ENCODE measurements around the gene EDC3.

EDC3 gene

DNA sequence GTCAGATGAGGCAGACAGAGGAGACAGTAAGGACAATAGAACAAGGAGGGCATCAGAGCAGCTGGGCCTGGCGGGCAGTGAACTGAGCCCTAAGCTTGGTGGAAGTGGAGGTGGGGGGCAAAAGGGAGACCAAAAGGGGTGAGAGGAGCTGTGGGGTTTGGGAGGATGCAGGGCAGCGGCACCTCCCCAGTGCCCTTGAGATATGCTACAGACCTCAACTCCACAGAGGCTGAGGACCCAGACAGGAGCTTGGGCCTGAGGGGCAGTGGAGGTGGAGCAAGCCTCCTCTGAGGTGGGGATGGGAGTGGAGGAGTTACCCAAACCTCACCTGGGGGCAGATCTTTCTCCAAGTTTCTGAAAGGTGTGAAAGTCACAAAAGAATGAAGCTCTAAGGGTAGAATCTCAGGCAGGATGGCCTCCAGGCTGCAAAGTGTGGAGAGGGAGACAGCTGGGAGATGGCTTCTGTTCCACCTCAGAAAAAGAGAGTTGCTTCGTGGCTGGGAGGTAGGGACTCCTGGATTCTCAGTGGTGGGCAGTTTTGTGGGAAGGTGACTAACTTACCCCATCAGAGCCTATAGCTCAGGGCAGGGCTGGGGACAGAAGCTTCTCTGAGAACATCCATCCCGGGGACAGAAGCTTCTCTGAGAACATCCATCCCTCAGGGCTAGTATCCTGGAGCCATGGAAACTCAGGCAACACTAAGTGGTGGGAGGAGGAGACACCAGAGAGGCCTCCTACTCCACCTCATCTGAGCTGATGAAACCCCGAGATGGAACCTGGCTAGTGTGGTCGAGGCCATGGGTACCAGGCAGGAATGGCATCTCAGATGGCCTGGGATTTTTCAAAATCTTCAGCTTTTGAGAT, 82.5 kb downstream of the EDC3 start:
- Histone ChIP-seq H3K27ac (ENCODE audit: low read depth, low read length) (no peak overlapping the region), H3K4me1 (ENCODE audit: control insufficient read depth in 5 of 5, insufficient read depth in 5 of 5, low read length in 5 of 5) (peaks cover 7 to 46% (median 42%) of the 10 kb centered on the region in 5 donors), H3K4me3 (ENCODE audit: low read depth in 1 of 5, low read length in 5 of 5) (no peak overlapping the region), H3K9me3 (ENCODE audit: control insufficient read depth in 5 of 5, low read length in 5 of 5) (no peaks in the 10 kb centered on the region), H3K9ac (ENCODE audit: low read length in 5 of 5) (no peak overlapping the region), H3K27me3 (ENCODE audit: control insufficient read depth in 5 of 5, insufficient read depth in 4 of 5, low read length in 5 of 5) (peaks cover 0 to 4% (median 0%) of the 10 kb centered on the region in 5 donors), H3K36me3 (ENCODE audit: control insufficient read depth in 5 of 5, insufficient read depth in 5 of 5, low read length in 5 of 5) (peaks cover 0 to 2% (median 0%) of the 10 kb centered on the region in 5 donors)

DNA sequence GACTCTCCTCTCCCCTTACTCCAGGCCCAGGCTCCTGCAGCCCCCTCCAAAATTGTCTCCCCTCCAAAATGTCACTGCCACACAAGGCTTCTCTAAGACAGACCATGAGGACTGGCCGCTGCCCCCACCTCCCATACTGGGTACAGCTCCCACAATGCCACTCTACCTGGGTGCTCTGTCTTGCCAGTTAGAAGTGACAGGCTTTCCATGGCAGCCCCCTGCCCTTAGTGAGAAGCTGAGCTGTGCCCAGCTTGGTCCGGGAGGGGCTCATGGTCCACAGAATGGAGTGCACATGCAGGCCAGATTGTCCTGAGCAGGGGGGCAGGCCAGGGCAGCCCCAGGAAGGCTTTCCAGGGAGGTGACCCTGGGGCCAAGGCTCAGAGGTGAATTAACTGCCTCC, 83.1 kb downstream of the EDC3 start:
- Histone ChIP-seq H3K9me3 (ENCODE audit: control insufficient read depth in 5 of 5, low read length in 5 of 5) (no peaks in the 10 kb centered on the region), H3K27ac (ENCODE audit: low read depth, low read length) (no peak overlapping the region), H3K9ac (ENCODE audit: low read length in 5 of 5) (no peak overlapping the region), H3K36me3 (ENCODE audit: control insufficient read depth in 5 of 5, insufficient read depth in 5 of 5, low read length in 5 of 5) (no peaks in the 10 kb centered on the region), H3K27me3 (ENCODE audit: control insufficient read depth in 5 of 5, insufficient read depth in 4 of 5, low read length in 5 of 5) (peaks cover 0 to 4% (median 0%) of the 10 kb centered on the region in 5 donors), H3K4me1 (ENCODE audit: control insufficient read depth in 5 of 5, insufficient read depth in 5 of 5, low read length in 5 of 5) (peaks cover 6 to 40% (median 37%) of the 10 kb centered on the region in 5 donors), H3K4me3 (ENCODE audit: low read depth in 1 of 5, low read length in 5 of 5) (no peak overlapping the region)

DNA sequence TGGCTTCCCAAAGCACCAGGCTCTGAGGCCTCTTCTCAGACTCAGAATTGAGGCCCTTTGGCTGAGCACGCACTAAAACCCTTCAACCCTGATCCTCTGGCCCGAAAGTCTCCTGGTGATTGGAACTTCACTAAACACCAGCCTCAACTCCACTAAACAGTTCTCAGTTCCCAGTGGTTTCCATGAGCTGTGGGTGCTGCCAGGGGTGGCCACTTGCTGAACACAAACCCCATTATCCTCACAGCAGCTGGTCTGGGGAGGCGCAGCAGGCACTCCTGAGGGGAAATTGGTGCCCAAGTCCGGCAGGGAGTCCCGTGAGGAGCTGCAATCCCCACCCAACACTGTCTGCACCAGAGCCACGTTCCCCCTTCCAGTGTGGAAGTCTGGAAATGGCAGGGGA, 84.0 kb downstream of the EDC3 start:
- H3K4me3 ChIP-seq (ENCODE audit: low read depth in 1 of 5, low read length in 5 of 5), result no peak overlapping the region
- no peaks in the 10 kb centered on the region for H3K9me3 ChIP-seq (ENCODE audit: control insufficient read depth in 5 of 5, low read length in 5 of 5)
- H3K9ac ChIP-seq (ENCODE audit: low read length in 5 of 5), result no peak overlapping the region
- no peak overlapping the region for H3K27ac ChIP-seq (ENCODE audit: low read depth, low read length)
- H3K4me1 ChIP-seq (ENCODE audit: control insufficient read depth in 5 of 5, insufficient read depth in 5 of 5, low read length in 5 of 5), result peaks cover 4 to 31% (median 28%) of the 10 kb centered on the region in 5 donors
- peaks cover 0 to 4% (median 0%) of the 10 kb centered on the region in 5 donors for H3K27me3 ChIP-seq (ENCODE audit: control insufficient read depth in 5 of 5, insufficient read depth in 4 of 5, low read length in 5 of 5)
- H3K36me3 ChIP-seq (ENCODE audit: control insufficient read depth in 5 of 5, insufficient read depth in 5 of 5, low read length in 5 of 5), result no peaks in the 10 kb centered on the region

DNA sequence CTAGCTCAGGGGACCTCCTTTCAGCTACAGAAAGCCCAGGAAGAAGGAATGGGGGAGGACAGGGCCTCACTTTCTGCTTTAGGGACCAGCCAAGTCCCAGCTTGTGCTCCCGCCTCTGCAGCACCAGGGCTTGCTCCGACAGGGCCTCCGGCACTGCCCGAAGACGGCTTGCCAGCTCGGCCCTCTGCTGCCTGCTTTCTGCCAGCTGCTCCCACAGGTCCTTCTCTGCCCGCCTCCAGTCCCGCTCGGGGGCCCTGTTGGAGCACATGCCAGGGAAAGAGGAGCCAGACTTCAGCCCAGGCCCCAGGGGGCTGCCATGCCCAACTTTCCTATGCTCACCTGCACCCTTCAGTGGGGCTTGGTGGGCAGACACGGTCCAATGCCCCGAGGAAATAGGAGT, 84.5 kb downstream of the EDC3 start:
- H3K4me1 ChIP-seq (ENCODE audit: control insufficient read depth in 5 of 5, insufficient read depth in 5 of 5, low read length in 5 of 5), result peaks cover 0 to 27% (median 23%) of the 10 kb centered on the region in 5 donors
- no peak overlapping the region for H3K4me3 ChIP-seq (ENCODE audit: low read depth in 1 of 5, low read length in 5 of 5)
- peaks cover 0 to 4% (median 0%) of the 10 kb centered on the region in 5 donors for H3K27me3 ChIP-seq (ENCODE audit: control insufficient read depth in 5 of 5, insufficient read depth in 4 of 5, low read length in 5 of 5)
- H3K36me3 ChIP-seq (ENCODE audit: control insufficient read depth in 5 of 5, insufficient read depth in 5 of 5, low read length in 5 of 5), result no peaks in the 10 kb centered on the region
- no peaks in the 10 kb centered on the region for H3K9me3 ChIP-seq (ENCODE audit: control insufficient read depth in 5 of 5, low read length in 5 of 5)
- H3K27ac ChIP-seq (ENCODE audit: low read depth, low read length), result no peak overlapping the region
- H3K9ac ChIP-seq (ENCODE audit: low read length in 5 of 5), result no peak overlapping the region

DNA sequence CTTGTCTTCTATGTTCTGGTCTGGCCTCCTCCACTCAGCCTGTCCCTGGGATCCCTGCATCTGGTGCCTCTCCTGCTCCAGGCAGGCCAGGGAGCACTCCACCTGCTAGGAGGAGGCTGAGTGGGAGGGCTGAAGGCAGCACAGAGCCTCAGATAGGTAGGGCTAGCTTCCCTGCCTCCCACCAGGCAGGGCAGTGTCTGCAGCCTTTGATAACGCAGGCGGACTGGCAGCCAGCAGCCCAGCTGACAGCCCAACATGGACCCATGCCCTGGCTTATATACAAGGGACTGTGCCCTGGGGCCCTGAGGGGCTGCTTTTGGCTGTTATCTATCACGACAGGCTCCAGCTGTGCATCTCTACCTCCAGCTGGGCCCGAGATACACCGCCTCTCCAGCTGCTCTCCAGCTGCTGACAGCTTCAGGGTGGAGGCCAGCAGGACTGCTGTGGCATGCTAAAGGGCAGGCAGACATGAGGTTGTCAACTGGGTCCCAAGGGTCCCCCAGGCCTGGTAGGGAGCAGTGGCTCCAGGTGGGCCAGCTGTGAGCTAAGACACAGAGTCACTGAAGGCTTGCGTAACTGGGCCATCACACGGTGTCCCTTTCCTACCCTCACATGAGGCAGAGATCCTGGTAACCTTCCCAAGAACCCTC, 85.4 kb downstream of the EDC3 start:
- no peak overlapping the region for H3K9ac ChIP-seq (ENCODE audit: low read length in 5 of 5)
- H3K4me3 ChIP-seq (ENCODE audit: low read depth in 1 of 5, low read length in 5 of 5), result no peak overlapping the region
- H3K36me3 ChIP-seq (ENCODE audit: control insufficient read depth in 5 of 5, insufficient read depth in 5 of 5, low read length in 5 of 5), result no peaks in the 10 kb centered on the region
- peaks cover 0 to 24% (median 19%) of the 10 kb centered on the region in 5 donors for H3K4me1 ChIP-seq (ENCODE audit: control insufficient read depth in 5 of 5, insufficient read depth in 5 of 5, low read length in 5 of 5)
- no peaks in the 10 kb centered on the region for H3K9me3 ChIP-seq (ENCODE audit: control insufficient read depth in 5 of 5, low read length in 5 of 5)
- no peak overlapping the region for H3K27ac ChIP-seq (ENCODE audit: low read depth, low read length)
- peaks cover 0 to 4% (median 0%) of the 10 kb centered on the region in 5 donors for H3K27me3 ChIP-seq (ENCODE audit: control insufficient read depth in 5 of 5, insufficient read depth in 4 of 5, low read length in 5 of 5)

DNA sequence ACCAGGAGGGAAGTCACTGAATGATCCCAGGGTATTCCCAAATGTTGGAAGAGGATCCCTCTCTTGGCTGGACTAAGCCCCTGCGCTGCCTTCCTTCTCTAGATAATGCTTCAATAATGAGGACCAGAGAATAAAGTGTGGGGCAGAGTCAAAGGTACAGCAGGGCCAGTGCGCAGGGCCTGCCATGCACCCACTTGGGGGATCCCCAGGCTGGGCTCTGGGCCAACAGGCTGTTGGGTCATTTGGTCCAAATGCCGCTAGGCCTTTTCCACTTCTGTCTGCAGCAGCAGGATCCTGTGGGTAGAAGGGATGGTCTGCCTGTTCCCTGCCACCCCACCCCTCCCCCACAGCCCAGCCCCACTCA, 85.9 kb downstream of the EDC3 start:
- no peaks in the 10 kb centered on the region for H3K36me3 ChIP-seq (ENCODE audit: control insufficient read depth in 5 of 5, insufficient read depth in 5 of 5, low read length in 5 of 5)
- no peak overlapping the region for H3K27ac ChIP-seq (ENCODE audit: low read depth, low read length)
- H3K4me1 ChIP-seq (ENCODE audit: control insufficient read depth in 5 of 5, insufficient read depth in 5 of 5, low read length in 5 of 5), result peaks cover 0 to 20% (median 17%) of the 10 kb centered on the region in 5 donors
- peaks cover 0 to 4% (median 0%) of the 10 kb centered on the region in 5 donors for H3K27me3 ChIP-seq (ENCODE audit: control insufficient read depth in 5 of 5, insufficient read depth in 4 of 5, low read length in 5 of 5)
- no peak overlapping the region for H3K4me3 ChIP-seq (ENCODE audit: low read depth in 1 of 5, low read length in 5 of 5)
- H3K9me3 ChIP-seq (ENCODE audit: control insufficient read depth in 5 of 5, low read length in 5 of 5), result no peaks in the 10 kb centered on the region
- no peak overlapping the region for H3K9ac ChIP-seq (ENCODE audit: low read length in 5 of 5)

DNA sequence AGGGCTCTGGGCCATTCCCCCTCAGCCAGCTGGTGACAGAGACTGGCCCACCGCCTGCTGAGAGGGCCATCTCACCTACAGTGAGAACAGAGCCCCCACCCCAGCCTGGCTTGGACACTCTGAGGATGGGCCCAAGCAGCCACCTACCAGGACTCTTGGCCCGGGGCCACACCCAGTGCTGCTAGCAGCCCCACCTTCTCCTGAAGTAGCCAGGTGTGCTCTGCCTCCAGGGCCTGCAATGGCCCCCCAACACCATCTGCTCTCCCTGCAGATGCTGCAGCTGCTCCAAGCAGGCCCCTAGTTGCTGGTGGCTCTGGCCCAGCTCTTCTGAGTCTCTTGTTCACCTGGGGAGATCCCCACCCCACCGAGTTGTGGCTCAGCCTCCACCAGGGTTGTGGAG, 87.0 kb downstream of the EDC3 start:
- H3K4me3 ChIP-seq (ENCODE audit: low read depth in 1 of 5, low read length in 5 of 5), result no peak overlapping the region
- H3K27ac ChIP-seq (ENCODE audit: low read depth, low read length), result no peak overlapping the region
- no peaks in the 10 kb centered on the region for H3K9me3 ChIP-seq (ENCODE audit: control insufficient read depth in 5 of 5, low read length in 5 of 5)
- no peak overlapping the region for H3K9ac ChIP-seq (ENCODE audit: low read length in 5 of 5)
- peaks cover 0 to 12% (median 8%) of the 10 kb centered on the region in 5 donors for H3K4me1 ChIP-seq (ENCODE audit: control insufficient read depth in 5 of 5, insufficient read depth in 5 of 5, low read length in 5 of 5)
- H3K27me3 ChIP-seq (ENCODE audit: control insufficient read depth in 5 of 5, insufficient read depth in 4 of 5, low read length in 5 of 5), result peaks cover 0 to 4% (median 0%) of the 10 kb centered on the region in 5 donors
- no peaks in the 10 kb centered on the region for H3K36me3 ChIP-seq (ENCODE audit: control insufficient read depth in 5 of 5, insufficient read depth in 5 of 5, low read length in 5 of 5)

DNA sequence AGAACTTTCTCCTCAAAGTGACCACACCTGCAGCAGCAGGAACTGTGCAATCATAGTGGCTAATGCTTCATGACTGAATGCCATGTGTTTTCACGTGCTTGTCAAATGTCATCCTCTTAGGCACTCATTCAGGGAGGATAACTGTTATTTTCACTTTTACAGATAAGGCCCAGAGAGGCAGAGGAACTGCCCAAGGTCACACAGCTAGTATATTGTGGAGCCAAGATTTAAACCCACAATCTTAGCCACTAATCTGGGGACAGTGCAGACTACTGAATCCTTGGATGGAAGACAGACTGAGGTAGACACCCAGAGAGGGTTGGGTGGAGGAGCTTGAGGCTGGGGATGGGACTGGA, 90.1 kb downstream of the EDC3 start:
- H3K4me1 ChIP-seq (ENCODE audit: control insufficient read depth in 5 of 5, insufficient read depth in 5 of 5, low read length in 5 of 5), result peaks cover 0 to 6% (median 1%) of the 10 kb centered on the region in 5 donors
- peaks cover 0 to 4% (median 0%) of the 10 kb centered on the region in 5 donors for H3K27me3 ChIP-seq (ENCODE audit: control insufficient read depth in 5 of 5, insufficient read depth in 4 of 5, low read length in 5 of 5)
- H3K9ac ChIP-seq (ENCODE audit: low read length in 5 of 5), result no peak overlapping the region
- H3K9me3 ChIP-seq (ENCODE audit: control insufficient read depth in 5 of 5, low read length in 5 of 5), result no peaks in the 10 kb centered on the region
- no peak overlapping the region for H3K27ac ChIP-seq (ENCODE audit: low read depth, low read length)
- no peak overlapping the region for H3K4me3 ChIP-seq (ENCODE audit: low read depth in 1 of 5, low read length in 5 of 5)
- no peaks in the 10 kb centered on the region for H3K36me3 ChIP-seq (ENCODE audit: control insufficient read depth in 5 of 5, insufficient read depth in 5 of 5, low read length in 5 of 5)

DNA sequence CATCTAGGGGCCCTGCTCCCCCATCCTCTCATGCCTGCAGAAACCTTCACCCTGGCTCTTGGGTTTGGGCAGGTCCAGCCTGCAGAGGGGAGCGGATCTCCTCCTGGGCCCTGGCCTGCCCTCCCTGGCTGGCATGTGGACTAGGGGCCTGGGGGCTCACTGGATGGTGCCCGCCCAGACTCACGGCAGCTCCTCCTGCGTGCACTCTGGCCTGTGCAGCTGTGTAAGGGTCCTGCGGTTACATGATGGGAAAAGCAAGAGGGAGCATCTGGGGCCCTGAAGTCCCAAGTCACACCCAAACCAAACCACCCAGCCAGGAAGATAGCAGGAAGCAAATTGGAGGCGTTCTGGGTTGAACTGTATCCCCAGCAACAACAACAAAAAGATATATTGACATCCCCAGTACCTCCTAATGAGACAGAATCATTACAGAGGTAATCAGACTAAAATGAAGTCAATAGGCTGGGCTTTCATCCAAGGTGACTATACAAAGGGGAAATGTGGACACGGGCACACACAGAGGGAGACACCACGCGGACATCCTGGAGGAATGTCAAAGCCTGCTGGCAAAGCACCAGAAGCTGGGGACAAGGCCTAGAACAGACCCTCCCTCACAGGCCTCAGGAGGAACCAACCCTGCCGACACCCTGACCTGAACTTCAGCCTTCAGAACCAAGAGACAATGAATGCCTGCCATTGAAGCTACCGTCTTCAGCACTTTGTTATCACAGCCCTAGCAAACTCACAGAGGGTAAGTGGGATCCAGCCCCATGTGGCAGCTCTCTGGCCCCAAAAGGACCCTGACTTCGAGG, 90.6 kb downstream of the EDC3 start:
- Histone ChIP-seq H3K4me1 (ENCODE audit: control insufficient read depth in 5 of 5, insufficient read depth in 5 of 5, low read length in 5 of 5) (peaks cover 0 to 6% (median 0%) of the 10 kb centered on the region in 5 donors), H3K36me3 (ENCODE audit: control insufficient read depth in 5 of 5, insufficient read depth in 5 of 5, low read length in 5 of 5) (no peaks in the 10 kb centered on the region), H3K4me3 (ENCODE audit: low read depth in 1 of 5, low read length in 5 of 5) (no peak overlapping the region), H3K27ac (ENCODE audit: low read depth, low read length) (no peak overlapping the region), H3K27me3 (ENCODE audit: control insufficient read depth in 5 of 5, insufficient read depth in 4 of 5, low read length in 5 of 5) (peaks cover 0 to 4% (median 0%) of the 10 kb centered on the region in 5 donors), H3K9me3 (ENCODE audit: control insufficient read depth in 5 of 5, low read length in 5 of 5) (no peaks in the 10 kb centered on the region), H3K9ac (ENCODE audit: low read length in 5 of 5) (no peak overlapping the region)
